ENCODE results near the gene TRIM61. TPM values are rescaled to one million over a fixed set of nuclear protein-coding genes. Genes with fewer than 3 reads are reported as not detected.

The TRIM61 gene
- total RNA-seq, 1 donor, result 1.1 TPM

- DNase-seq (ENCODE audit: low read depth), result no peak
- no peak overlapping the region for H3K4me3 ChIP-seq (ENCODE audit: low read depth, low read length)
- TF ChIP-seq CTCF (IDR thresholded peaks at IDR 0.05; ENCODE audit: insufficient read depth, low read length), result no peak
These were observed 58.5 kb downstream of the TRIM61 start for GRCh38 chr4:164918956-164919355.

Small RNAs within 50 kb of the gene (small RNA-seq; reads per million reads assigned to genes)
- gene AC106872.12, result not detected

Other genes starting within 250 kb of the TRIM61 start
- not detected in 2 replicates for gene SMIM31, start 223.5 kb downstream of the TRIM61 start, total RNA-seq (ENCODE audit: low replicate concordance)
- gene APELA, start 100.5 kb downstream of the TRIM61 start, total RNA-seq (ENCODE audit: low replicate concordance), result not detected in 2 replicates
- not detected in 2 replicates for gene TRIM60, start 54.3 kb upstream of the TRIM61 start, total RNA-seq (ENCODE audit: low replicate concordance)
- gene TRIM75, start 76.2 kb upstream of the TRIM61 start, total RNA-seq (ENCODE audit: low replicate concordance), result not detected in 2 replicates
- gene TMEM192, start 135.2 kb upstream of the TRIM61 start, total RNA-seq (ENCODE audit: low replicate concordance), result 9.6 and 17.2 TPM in 2 replicates
- 14.8 and 43.6 TPM in 2 replicates for gene KLHL2, start 229.9 kb upstream of the TRIM61 start, total RNA-seq (ENCODE audit: low replicate concordance)

Measured in fibroblast of the aortic adventitia (primary cell).